ENCODE measurements around the gene PTH1R. TPM values are rescaled to one million over a fixed set of nuclear protein-coding genes. Genes with fewer than 3 reads are reported as not detected.

The PTH1R gene
- total and polyA plus RNA-seq, 11 donors: 2.1 to 23.4 (median 6.5) TPM

DNA sequence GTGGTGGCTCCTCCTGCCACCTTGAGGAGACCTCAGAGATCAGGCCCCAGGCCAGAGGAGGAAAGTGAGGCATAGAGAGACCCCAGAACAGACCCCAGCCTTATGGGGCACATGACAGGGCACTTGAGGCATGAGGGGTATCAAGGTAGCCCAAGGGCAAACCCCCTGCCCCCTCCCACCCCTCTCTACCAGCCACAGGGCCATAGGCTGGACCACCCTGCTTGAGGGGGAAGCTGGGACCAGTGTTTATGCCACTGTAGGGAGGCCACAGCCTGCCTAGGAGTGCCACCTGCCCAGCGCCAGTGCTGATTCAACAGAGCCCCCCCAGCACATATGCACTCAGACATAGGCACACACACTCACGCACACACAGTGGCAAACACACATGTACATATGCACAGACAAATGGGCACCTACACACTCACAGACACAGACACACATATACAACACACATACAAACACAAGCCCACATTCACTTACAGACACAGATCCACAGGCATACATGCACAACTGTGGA is 24.6 kb upstream of the PTH1R start:
- Histone ChIP-seq H3K27ac (peak overlapping the region in 7 of 12 donors; percentile 20 to 61 (median 51)), H3K27me3 (no peaks in the 10 kb centered on the region), H3K9me3 (no peaks in the 10 kb centered on the region), H3K4me3 (no peak overlapping the region), H3K36me3 (peaks cover 0 to 27% (median 11%) of the 10 kb centered on the region in 9 donors), H3K4me1 (peaks cover 0 to 30% (median 7%) of the 10 kb centered on the region in 12 donors)
- ATAC-seq (peak in 2 of 4 donors; percentile 0 to 1), DNase-seq (peak in 3 of 5 donors; percentile 7 to 72 (median 40))
- intact Hi-C loops (cut with DNase I): no loop called here
- peak in 1 of 2 donors; percentile 29 for TF ChIP-seq POLR2A (IDR thresholded peaks at IDR 0.05)
- TF ChIP-seq, protein P1, sequence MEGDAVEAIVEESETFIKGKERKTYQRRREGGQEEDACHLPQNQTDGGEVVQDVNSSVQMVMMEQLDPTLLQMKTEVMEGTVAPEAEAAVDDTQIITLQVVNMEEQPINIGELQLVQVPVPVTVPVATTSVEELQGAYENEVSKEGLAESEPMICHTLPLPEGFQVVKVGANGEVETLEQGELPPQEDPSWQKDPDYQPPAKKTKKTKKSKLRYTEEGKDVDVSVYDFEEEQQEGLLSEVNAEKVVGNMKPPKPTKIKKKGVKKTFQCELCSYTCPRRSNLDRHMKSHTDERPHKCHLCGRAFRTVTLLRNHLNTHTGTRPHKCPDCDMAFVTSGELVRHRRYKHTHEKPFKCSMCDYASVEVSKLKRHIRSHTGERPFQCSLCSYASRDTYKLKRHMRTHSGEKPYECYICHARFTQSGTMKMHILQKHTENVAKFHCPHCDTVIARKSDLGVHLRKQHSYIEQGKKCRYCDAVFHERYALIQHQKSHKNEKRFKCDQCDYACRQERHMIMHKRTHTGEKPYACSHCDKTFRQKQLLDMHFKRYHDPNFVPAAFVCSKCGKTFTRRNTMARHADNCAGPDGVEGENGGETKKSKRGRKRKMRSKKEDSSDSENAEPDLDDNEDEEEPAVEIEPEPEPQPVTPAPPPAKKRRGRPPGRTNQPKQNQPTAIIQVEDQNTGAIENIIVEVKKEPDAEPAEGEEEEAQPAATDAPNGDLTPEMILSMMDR (IDR thresholded peaks at IDR 0.05): no peak
- WGBS, 4 donors: 54 to 82% (median 68%) methylated on average over 2 of the region's 2 CpGs

DNA sequence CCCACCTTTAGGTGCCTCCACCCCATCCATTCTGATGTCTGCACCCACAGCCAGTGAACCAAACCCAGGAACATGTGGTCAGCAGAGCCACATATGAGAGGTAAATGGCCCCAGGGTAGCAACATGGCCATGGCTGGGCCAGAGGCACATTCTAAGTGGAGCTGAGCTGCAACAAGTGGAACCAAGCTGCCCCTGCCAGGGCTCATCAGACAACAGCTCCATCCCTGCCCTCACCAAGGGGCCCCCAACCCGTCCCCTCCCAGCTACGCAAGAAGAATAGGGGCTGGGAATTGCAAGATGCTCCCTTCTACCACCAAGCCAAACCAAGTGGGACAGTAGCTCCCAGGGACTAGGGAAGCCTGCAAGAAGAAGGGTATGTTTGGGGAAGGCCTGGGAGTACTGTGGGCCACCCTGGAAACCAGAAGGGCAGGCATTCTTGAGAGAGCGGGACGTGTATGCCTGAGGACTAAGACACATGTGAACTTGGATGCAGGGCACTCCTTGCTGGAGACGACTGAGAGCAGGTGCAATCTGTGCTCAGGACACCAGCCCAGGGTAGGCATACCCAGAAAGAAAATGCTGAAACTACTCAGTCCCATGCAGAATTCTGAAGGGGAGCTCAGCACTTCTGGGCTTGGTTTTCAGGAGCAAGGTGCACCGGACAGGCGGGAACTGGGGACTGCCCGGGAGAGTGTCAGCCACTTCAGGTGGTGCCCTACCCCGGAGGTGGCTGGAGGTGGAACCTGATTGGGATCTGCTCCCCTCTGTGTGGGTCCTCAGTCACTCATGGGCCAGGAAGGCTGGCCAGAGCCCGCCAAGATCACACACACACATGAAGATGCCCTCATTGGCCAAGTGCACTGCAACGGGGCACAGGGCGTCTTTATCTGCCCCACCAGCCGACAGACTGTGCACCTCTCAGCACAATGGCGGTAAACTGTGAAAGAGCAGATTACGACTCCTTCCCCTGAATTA is 23.8 kb upstream of the PTH1R start:
- intact Hi-C loops (cut with DNase I): no loop called here
- Histone ChIP-seq H3K27me3 (no peaks in the 10 kb centered on the region), H3K4me3 (no peak overlapping the region), H3K9me3 (no peaks in the 10 kb centered on the region), H3K36me3 (peaks cover 0 to 35% (median 19%) of the 10 kb centered on the region in 9 donors), H3K4me1 (peaks cover 0 to 30% (median 3%) of the 10 kb centered on the region in 12 donors), H3K27ac (peak overlapping the region in 5 of 12 donors; percentile 34 to 51 (median 41))
- peak; percentile 1 to 5 (median 4) for ATAC-seq
- WGBS, 4 donors: 52 to 67% (median 60%) methylated on average over 10 to 15 of the region's 15 CpGs
- peak; percentile 11 to 63 (median 36) for DNase-seq
- peak in 1 of 2 donors; percentile 18 for TF ChIP-seq POLR2A (IDR thresholded peaks at IDR 0.05)
- TF ChIP-seq, protein P1 (IDR thresholded peaks at IDR 0.05): no peak

DNA sequence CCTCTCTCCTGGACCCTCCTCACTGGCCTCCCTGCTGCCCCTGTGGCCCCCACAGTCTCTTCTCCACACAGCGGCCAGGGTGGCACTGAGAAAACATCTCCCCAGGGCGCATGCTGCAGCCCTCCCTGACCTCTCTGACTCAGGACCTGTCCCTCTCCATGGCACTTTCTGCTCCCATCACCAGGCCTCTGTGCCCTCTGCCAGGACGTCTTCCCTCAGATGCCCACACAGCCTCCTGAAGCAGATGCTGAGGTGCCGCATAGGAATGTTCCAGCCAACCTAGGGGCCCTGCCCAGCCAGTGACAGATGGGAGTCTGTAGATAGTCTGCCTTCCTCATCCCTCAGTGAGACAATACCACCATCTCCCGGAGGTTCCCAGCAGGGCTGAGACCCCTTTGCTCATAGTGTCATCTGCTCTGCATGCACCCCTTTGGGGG is 22.9 kb upstream of the PTH1R start:
- ATAC-seq (peak; percentile 1 to 13 (median 2)), DNase-seq (peak in 4 of 5 donors; percentile 8 to 54 (median 46))
- H3K27me3 ChIP-seq: no peaks in the 10 kb centered on the region
- intact Hi-C loops (cut with DNase I): no loop called here
- H3K27ac ChIP-seq: peak overlapping the region in 5 of 12 donors; percentile 34 to 51 (median 41)
- WGBS, 4 donors: 51 to 57% (median 54%) methylated on average over 5 of the region's 5 CpGs
- no peak for TF ChIP-seq POLR2A (IDR thresholded peaks at IDR 0.05)
- TF ChIP-seq, protein P1 (IDR thresholded peaks at IDR 0.05): no peak
- H3K9me3 ChIP-seq: no peaks in the 10 kb centered on the region
- H3K4me1 ChIP-seq: peaks cover 0 to 33% (median 2%) of the 10 kb centered on the region in 12 donors
- peaks cover 0 to 44% (median 27%) of the 10 kb centered on the region in 9 donors for H3K36me3 ChIP-seq
- H3K4me3 ChIP-seq: no peak overlapping the region

Measured in heart left ventricle (tissue), 16 donors.